Sigmoid colon (tissue), 3 donors: Measurements from ENCODE around the gene TATDN3.
"Not testable (repeated sequence)": the region's sequence is repeated elsewhere in the genome, so short reads cannot be mapped to it uniquely, and the experiment has no call there.

Experiments used
- POLR2A ChIP-seq, 2 donors: fragments of 450-650 bp; IDR thresholded peaks; one replicate each; pipeline ENCODE4 v1.6.1; 2016; ENCODE audit warnings: antibody characterized with exemption in 2 of 2, mild to moderate bottlenecking in 2 of 2, moderate library complexity in 2 of 2
- TF ChIP-seq, protein P1 (sequence below), 4 experiments: fragments of 450-650 bp in 3 of 4; fragments of 200-600 bp in 1 of 4; IDR thresholded peaks; one replicate each; pipeline ENCODE4 v1.5.1; 2016 to 2019; ENCODE audit warnings: antibody characterized with exemption in 4 of 4, mild to moderate bottlenecking in 3 of 4, moderate library complexity in 2 of 4

DNA sequence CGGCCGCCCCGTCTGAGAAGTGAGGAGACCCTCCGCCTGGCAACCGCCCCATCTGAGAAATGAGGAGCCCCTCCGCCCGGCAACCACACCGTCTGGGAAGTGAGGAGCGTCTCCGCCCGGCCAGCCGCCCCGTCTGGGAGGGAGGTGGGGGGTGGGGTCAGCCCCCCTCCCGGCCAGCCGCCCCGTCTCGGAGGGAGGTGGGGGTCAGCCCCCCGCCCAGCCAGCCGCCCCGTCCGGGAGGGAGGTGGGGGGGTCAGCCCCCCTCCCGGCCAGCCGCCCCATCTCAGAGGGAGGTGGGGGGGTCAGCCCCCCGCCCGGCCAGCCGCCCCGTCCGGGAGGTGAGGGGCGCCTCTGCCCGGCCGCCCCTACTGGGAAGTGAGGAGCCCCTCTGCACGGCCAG, 12.6 kb upstream of the TATDN3 start:
- TF ChIP-seq, protein P1, sequence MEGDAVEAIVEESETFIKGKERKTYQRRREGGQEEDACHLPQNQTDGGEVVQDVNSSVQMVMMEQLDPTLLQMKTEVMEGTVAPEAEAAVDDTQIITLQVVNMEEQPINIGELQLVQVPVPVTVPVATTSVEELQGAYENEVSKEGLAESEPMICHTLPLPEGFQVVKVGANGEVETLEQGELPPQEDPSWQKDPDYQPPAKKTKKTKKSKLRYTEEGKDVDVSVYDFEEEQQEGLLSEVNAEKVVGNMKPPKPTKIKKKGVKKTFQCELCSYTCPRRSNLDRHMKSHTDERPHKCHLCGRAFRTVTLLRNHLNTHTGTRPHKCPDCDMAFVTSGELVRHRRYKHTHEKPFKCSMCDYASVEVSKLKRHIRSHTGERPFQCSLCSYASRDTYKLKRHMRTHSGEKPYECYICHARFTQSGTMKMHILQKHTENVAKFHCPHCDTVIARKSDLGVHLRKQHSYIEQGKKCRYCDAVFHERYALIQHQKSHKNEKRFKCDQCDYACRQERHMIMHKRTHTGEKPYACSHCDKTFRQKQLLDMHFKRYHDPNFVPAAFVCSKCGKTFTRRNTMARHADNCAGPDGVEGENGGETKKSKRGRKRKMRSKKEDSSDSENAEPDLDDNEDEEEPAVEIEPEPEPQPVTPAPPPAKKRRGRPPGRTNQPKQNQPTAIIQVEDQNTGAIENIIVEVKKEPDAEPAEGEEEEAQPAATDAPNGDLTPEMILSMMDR (IDR thresholded peaks at IDR 0.05): not testable (repeated sequence)
- TF ChIP-seq POLR2A (IDR thresholded peaks at IDR 0.05): not testable (repeated sequence)
